Suprapubic skin (tissue), 4 donors: ENCODE results near the gene UBE2D1. TPM values are rescaled to one million over a fixed set of nuclear protein-coding genes. Genes with fewer than 3 reads are reported as not detected.

Experiments
- DNase-seq, 2 donors: peaks; one replicate each; pipeline ENCODE4 v3.0.0-alpha.2; 2019; ENCODE audit warnings: low spot score in 2 of 2
- H3K27ac ChIP-seq: fragments of 200-600 bp; sonication (generic); one replicate; pipeline ENCODE4 v1.5.1; 2019
- H3K27me3 ChIP-seq: fragments of 200-600 bp; sonication (generic); one replicate; pipeline ENCODE4 v1.5.1; 2019
- H3K36me3 ChIP-seq: fragments of 200-600 bp; sonication (generic); one replicate; pipeline ENCODE4 v1.5.1; 2019
- H3K4me1 ChIP-seq: fragments of 200-600 bp; sonication (generic); one replicate; pipeline ENCODE4 v1.5.1; 2019
- H3K4me3 ChIP-seq: fragments of 200-600 bp; sonication (generic); one replicate; pipeline ENCODE4 v1.5.1; 2019; ENCODE audit warnings: mild to moderate bottlenecking
- H3K9me3 ChIP-seq: fragments of 200-600 bp; sonication (generic); one replicate; pipeline ENCODE4 v1.5.1; 2019
- CTCF ChIP-seq, 2 donors: fragments of 200-600 bp in 1 of 2; fragments of 450-650 bp in 1 of 2; sonication (generic) in 1 of 2; IDR thresholded peaks; one replicate each; pipeline ENCODE4 v1.5.1; 2016 to 2019; ENCODE audit warnings: antibody characterized with exemption in 2 of 2, mild to moderate bottlenecking in 1 of 2, moderate library complexity in 1 of 2
- EP300 ChIP-seq: sonication (generic); formaldehyde crosslinking; IDR thresholded peaks from one replicate; pipeline ENCODE4 v1.6.1; 2017; ENCODE audit warnings: antibody characterized with exemption
- POLR2A ChIP-seq, 2 donors: fragments of 450-650 bp; IDR thresholded peaks; one replicate each; pipeline ENCODE4 v1.6.1; 2017; ENCODE audit warnings: antibody characterized with exemption in 2 of 2, mild to moderate bottlenecking in 2 of 2, moderate library complexity in 2 of 2
- POLR2AphosphoS5 ChIP-seq, 3 donors: sonication (generic); formaldehyde crosslinking; IDR thresholded peaks; one replicate each; pipeline ENCODE4 v1.6.1; 2017; ENCODE audit warnings: antibody characterized with exemption in 3 of 3
- WGBS: methylation state at CpG from one replicate; pipeline ENCODE4 v1.1.5; 2018; 5-methylcytosine and 5-hydroxymethylcytosine counted together
- total RNA-seq, 4 donors: library from RNA; depleted of rRNA; stranded (reverse); fragments of >200 nt; gene quantifications; one replicate each; pipeline ENCODE4 v1.1.0, GENCODE V29; 2016

UBE2D1 gene
- total RNA-seq, 4 donors from 2014 or later: 8.3 to 11.5 (median 9.6) TPM

GRCh38 chr10:58335306-58336005 lies 650 bp downstream of the UBE2D1 start:
- no peaks in the 10 kb centered on the region for H3K27me3 ChIP-seq
- H3K27ac ChIP-seq: peak overlapping the region; percentile 74
- H3K4me1 ChIP-seq: peaks cover 24% of the 10 kb centered on the region
- 3% methylated on average over 21 of the region's 37 CpGs for WGBS
- TF ChIP-seq POLR2AphosphoS5 (IDR thresholded peaks at IDR 0.05) (no peak), EP300 (no peak), CTCF (IDR thresholded peaks at IDR 0.05) (no peak)
- no peaks in the 10 kb centered on the region for H3K9me3 ChIP-seq
- DNase-seq: peak in 1 of 2 donors; percentile 66
- peak overlapping the region; percentile 98 for H3K4me3 ChIP-seq
- no peaks in the 10 kb centered on the region for H3K36me3 ChIP-seq

- Histone ChIP-seq H3K36me3 (no peaks in the 10 kb centered on the region), H3K9me3 (no peaks in the 10 kb centered on the region), H3K27ac (no peak overlapping the region), H3K27me3 (no peaks in the 10 kb centered on the region), H3K4me3 (peak overlapping the region; percentile 98), H3K4me1 (peaks cover 29% of the 10 kb centered on the region)
- WGBS: 89% methylated on average over 4 of the region's 4 CpGs
- DNase-seq: no peak
- no peak for TF ChIP-seq EP300
- TF ChIP-seq POLR2A (IDR thresholded peaks at IDR 0.05): no peak
- no peak for TF ChIP-seq POLR2AphosphoS5 (IDR thresholded peaks at IDR 0.05)
- no peak for TF ChIP-seq CTCF (IDR thresholded peaks at IDR 0.05)
These were observed 1.4 kb downstream of the UBE2D1 start for GRCh38 chr10:58336242-58336641.

- Histone ChIP-seq H3K36me3 (no peaks in the 10 kb centered on the region), H3K4me3 (no peak overlapping the region), H3K4me1 (peaks cover 19% of the 10 kb centered on the region), H3K9me3 (no peaks in the 10 kb centered on the region), H3K27ac (no peak overlapping the region), H3K27me3 (no peaks in the 10 kb centered on the region)
- no peak for DNase-seq
- no peak for TF ChIP-seq CTCF (IDR thresholded peaks at IDR 0.05)
- 83% methylated on average over 4 of the region's 4 CpGs for WGBS
These were observed 6.6 kb downstream of the UBE2D1 start for GRCh38 chr10:58341422-58341821.

GRCh38 chr10:58341947-58342346 lies 7.1 kb downstream of the UBE2D1 start:
- H3K27ac ChIP-seq: no peak overlapping the region
- no peak overlapping the region for H3K4me3 ChIP-seq
- H3K4me1 ChIP-seq: peaks cover 19% of the 10 kb centered on the region
- no peak for DNase-seq
- H3K36me3 ChIP-seq: no peaks in the 10 kb centered on the region
- H3K9me3 ChIP-seq: no peaks in the 10 kb centered on the region
- no peaks in the 10 kb centered on the region for H3K27me3 ChIP-seq
- 95% methylated on average over 1 of the region's 1 CpG for WGBS
- TF ChIP-seq POLR2A (IDR thresholded peaks at IDR 0.05): no peak
- no peak for TF ChIP-seq CTCF (IDR thresholded peaks at IDR 0.05)
- no peak for TF ChIP-seq POLR2AphosphoS5 (IDR thresholded peaks at IDR 0.05)
- TF ChIP-seq EP300: no peak

GRCh38 chr10:58347967-58348366 lies 13.2 kb downstream of the UBE2D1 start:
- TF ChIP-seq EP300 (no peak), POLR2A (IDR thresholded peaks at IDR 0.05) (no peak)
- Histone ChIP-seq H3K9me3 (no peaks in the 10 kb centered on the region), H3K27ac (no peak overlapping the region), H3K27me3 (no peaks in the 10 kb centered on the region), H3K4me3 (no peak overlapping the region), H3K4me1 (no peaks in the 10 kb centered on the region), H3K36me3 (no peaks in the 10 kb centered on the region)
- WGBS: 43% methylated on average over 1 of the region's 1 CpG
- no peak for DNase-seq

- Histone ChIP-seq H3K9me3 (no peaks in the 10 kb centered on the region), H3K36me3 (no peaks in the 10 kb centered on the region), H3K27ac (no peak overlapping the region), H3K27me3 (no peaks in the 10 kb centered on the region), H3K4me1 (no peaks in the 10 kb centered on the region), H3K4me3 (no peak overlapping the region)
- 90% methylated on average over 2 of the region's 2 CpGs for WGBS
- no peak for DNase-seq
- no peak for TF ChIP-seq POLR2AphosphoS5 (IDR thresholded peaks at IDR 0.05)
- TF ChIP-seq CTCF (IDR thresholded peaks at IDR 0.05): no peak
- TF ChIP-seq POLR2A (IDR thresholded peaks at IDR 0.05): no peak
- no peak for TF ChIP-seq EP300
These were observed 13.8 kb downstream of the UBE2D1 start for GRCh38 chr10:58348571-58349033.
